ENCODE data around the gene PCDHA10.
"Not testable (repeated sequence)": the region's sequence is repeated elsewhere in the genome, so short reads cannot be mapped to it uniquely, and the experiment has no call there.

Gene PCDHA10

GRCh38 chr5:140840978-140841962 is 14.4 kb upstream of the PCDHA10 start, which contains the start of gene PCDHA8:
PCDHA8 (plus strand) TSS chr5:140841187; CDS start chr5:140841322, 135 bp downstream.
- no peak for DNase-seq (ENCODE audit: extremely low read depth in 1 of 2, low read depth in 1 of 2)

DNA sequence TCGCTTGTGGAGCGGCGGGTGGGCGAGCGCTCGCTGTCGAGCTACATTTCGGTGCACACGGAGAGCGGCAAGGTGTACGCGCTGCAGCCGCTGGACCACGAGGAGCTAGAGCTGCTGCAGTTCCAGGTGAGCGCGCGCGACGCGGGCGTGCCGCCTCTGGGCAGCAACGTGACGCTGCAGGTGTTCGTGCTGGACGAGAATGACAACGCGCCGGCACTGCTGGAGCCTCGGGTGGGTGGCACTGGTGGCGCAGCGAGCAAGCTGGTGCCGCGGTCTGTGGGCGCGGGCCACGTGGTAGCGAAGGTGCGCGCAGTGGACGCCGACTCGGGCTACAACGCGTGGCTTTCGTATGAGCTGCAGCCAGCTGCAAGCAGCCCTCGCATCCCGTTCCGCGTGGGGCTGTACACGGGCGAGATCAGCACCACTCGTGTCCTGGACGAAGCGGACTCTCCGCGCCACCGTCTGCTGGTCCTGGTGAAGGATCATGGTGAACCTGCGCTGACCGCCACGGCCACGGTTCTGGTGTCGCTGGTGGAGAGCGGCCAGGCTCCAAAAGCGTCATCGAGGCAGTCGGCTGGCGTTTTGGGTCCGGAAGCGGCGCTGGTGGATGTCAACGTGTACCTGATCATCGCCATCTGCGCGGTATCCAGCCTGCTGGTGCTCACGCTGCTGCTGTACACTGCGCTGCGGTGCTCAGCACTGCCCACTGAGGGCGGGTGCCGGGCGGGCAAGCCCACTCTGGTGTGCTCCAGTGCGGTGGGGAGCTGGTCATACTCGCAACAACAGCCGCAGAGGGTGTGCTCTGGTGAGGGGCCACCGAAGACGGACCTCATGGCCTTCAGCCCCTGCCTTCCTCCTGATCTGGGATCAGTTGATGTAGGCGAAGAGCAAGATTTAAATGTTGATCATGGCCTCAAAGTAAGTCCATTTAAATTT is 12.6 kb upstream of the PCDHA10 start:
- no peak for DNase-seq (ENCODE audit: extremely low read depth in 1 of 2, low read depth in 1 of 2)

- not testable (repeated sequence) for DNase-seq (ENCODE audit: extremely low read depth in 1 of 2, low read depth in 1 of 2)
These were observed 7.3 kb upstream of the PCDHA10 start, which contains the start of gene PCDHA9 for GRCh38 chr5:140848139-140849102. PCDHA9 (plus strand) TSS chr5:140848382; CDS start chr5:140848496, 114 bp downstream.

- DNase-seq (ENCODE audit: extremely low read depth in 1 of 2, low read depth in 1 of 2): not testable (repeated sequence)
These were observed 5.7 kb upstream of the PCDHA10 start for GRCh38 chr5:140849831-140850634.

DNA sequence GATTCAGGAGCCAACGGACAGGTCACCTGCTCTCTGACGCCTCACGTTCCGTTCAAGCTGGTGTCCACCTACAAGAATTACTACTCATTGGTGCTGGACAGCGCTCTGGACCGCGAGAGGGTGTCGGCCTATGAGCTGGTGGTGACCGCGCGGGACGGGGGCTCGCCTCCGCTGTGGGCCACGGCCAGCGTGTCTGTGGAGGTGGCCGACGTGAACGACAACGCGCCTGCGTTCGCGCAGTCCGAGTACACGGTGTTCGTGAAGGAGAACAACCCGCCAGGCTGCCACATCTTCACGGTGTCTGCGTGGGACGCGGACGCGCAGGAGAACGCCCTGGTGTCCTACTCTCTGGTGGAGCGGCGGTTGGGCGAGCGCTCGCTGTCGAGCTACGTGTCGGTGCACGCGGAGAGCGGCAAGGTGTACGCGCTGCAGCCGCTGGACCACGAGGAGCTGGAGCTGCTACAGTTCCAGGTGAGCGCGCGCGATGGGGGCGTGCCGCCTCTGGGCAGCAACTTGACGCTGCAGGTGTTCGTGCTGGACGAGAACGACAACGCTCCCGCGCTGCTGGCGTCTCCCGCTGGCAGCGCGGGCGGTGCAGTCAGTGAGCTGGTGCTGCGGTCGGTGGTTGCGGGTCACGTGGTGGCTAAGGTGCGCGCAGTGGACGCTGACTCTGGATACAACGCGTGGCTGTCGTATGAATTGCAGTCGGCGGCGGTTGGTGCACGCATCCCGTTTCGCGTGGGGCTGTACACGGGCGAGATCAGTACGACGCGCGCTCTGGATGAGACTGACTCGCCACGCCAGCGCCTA is 1.7 kb downstream of the PCDHA10 start:
- no peak for DNase-seq (ENCODE audit: extremely low read depth in 1 of 2, low read depth in 1 of 2)

DNA sequence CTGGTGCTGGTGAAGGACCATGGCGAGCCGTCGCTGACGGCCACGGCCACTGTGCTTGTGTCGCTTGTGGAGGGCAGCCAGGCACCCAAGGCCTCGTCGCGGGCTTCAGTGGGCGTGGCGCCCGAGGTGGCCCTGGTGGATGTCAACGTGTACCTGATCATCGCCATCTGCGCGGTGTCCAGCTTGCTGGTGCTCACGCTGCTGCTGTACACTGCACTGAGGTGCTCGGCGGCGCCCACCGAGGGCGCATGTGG is 2.2 kb downstream of the PCDHA10 start:
- no peak for DNase-seq (ENCODE audit: extremely low read depth in 1 of 2, low read depth in 1 of 2)

DNA sequence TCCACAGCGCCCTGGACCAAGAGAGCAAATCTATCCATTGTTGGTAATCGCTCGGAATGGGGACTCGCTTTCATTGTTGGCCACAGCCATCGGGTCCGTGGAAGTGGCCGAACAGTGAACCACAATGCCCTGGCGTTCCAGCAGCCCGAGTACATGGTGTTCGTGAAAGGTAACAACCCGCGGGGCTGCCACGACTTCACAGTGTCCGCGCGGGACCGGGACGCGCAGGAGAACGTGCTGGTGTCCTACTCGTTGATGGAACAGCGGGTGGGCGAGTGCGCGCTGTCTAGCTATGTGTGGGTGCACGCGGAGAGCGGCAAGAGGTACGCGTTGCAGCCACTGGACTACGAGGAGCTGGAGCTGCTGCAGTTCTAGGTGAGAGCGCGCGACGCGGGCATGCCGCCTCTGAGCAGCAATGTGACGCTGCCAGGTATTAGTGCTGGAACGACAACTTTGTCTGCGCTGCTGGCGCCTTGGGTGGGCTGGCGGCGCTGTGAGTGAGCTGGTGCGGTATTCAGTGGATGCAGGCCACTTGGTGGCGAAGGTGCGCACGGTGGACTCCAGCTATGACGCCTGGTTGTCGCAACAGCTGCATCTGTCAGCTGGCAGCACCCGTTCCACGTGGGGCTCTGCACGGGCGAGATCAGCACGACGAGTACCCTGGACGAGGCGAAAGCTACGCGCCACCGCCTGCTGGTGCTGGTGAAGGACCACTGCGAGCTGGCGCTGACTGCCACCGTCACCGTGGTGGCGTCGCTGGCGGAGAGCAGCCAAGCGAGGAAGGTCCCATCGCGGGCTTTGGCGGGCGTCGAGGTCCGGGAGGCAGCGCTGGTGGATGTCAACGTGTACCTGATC is 7.0 kb downstream of the PCDHA10 start:
- DNase-seq (ENCODE audit: extremely low read depth in 1 of 2, low read depth in 1 of 2): no peak

GRCh38 chr5:140868721-140869554 is 13.2 kb downstream of the PCDHA10 start, which contains the start of gene PCDHA11:
PCDHA11 (plus strand) TSS chr5:140868957; CDS start chr5:140869104, 147 bp downstream.
- no peak for DNase-seq (ENCODE audit: extremely low read depth in 1 of 2, low read depth in 1 of 2)

DNA sequence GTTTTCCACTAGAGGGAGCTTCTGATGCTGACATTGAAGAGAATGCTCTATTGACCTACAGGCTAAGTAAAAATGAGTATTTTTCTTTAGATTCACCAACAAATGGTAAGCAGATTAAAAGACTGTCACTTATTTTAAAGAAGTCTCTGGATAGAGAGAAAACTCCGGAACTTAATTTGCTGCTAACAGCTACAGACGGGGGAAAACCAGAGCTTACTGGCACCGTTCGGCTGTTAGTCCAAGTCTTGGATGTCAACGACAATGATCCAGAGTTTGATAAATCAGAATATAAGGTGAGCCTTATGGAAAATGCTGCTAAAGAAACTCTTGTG is 13.8 kb downstream of the PCDHA10 start:
- DNase-seq (ENCODE audit: extremely low read depth in 1 of 2, low read depth in 1 of 2): no peak

GRCh38 chr5:140870221-140871201 is 14.8 kb downstream of the PCDHA10 start:
- DNase-seq (ENCODE audit: extremely low read depth in 1 of 2, low read depth in 1 of 2): no peak

- DNase-seq (ENCODE audit: extremely low read depth in 1 of 2, low read depth in 1 of 2): no peak
These were observed 19.7 kb downstream of the PCDHA10 start, which contains the start of gene PCDHA12 for GRCh38 chr5:140875085-140876065. PCDHA12 (plus strand) TSS chr5:140875308; CDS start chr5:140875473, 165 bp downstream.

GRCh38 chr5:140876541-140877261 is 21.0 kb downstream of the PCDHA10 start:
- DNase-seq (ENCODE audit: extremely low read depth in 1 of 2, low read depth in 1 of 2): not testable (repeated sequence)

DNA sequence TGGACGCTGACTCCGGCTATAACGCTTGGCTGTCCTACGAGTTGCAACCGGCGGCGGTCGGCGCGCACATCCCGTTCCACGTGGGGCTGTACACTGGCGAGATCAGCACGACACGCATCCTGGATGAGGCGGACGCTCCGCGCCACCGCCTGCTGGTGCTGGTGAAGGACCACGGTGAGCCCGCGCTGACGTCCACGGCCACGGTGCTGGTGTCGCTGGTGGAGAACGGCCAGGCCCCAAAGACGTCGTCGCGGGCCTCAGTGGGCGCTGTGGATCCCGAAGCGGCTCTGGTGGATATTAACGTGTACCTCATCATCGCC is 21.5 kb downstream of the PCDHA10 start:
- no peak for DNase-seq (ENCODE audit: extremely low read depth in 1 of 2, low read depth in 1 of 2)
